Fibroblast of lung (primary cell): ENCODE results near the gene RUNX2.
"Not testable (repeated sequence)": the region's sequence is repeated elsewhere in the genome, so short reads cannot be mapped to it uniquely, and the experiment has no call there.

Experiments
- EZH2 ChIP-seq: IDR thresholded peaks from 2 replicates; pipeline ENCODE4 v1.5.1; 2012; ENCODE audit warnings: low read length, control low read depth, mild to moderate bottlenecking; ENCODE audit errors: missing control alignments
- TF ChIP-seq, protein P1 (sequence below), 2 donors: IDR thresholded peaks in 1 of 2; conservative IDR thresholded peaks in 1 of 2; 1 replicate in 1 of 2; 2 replicates in 1 of 2; pipeline ENCODE4 v1.5.1; 2011 to 2012; ENCODE audit warnings: low read length in 2 of 2, control low read depth in 1 of 2, inconsistent platforms in 1 of 2, low read depth in 1 of 2, mild to moderate bottlenecking in 1 of 2

DNA sequence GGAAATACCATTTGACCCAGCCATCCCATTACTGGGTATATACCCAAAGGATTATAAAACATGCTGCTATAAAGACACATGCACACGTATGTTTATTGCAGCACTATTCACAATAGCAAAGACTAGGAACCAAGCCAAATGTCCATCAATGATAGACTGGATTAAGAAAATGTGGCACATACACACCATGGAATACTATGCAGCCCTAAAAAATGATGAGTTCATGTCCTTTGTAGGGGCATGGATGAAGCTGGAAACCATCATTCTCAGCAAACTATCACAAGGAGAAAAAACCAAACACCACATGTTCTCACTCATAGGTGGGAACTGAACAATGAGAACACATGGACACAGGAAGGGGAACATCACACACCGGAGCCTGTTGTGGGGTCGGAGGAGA lies 41.4 kb upstream of the RUNX2 start:
- TF ChIP-seq, protein P1, sequence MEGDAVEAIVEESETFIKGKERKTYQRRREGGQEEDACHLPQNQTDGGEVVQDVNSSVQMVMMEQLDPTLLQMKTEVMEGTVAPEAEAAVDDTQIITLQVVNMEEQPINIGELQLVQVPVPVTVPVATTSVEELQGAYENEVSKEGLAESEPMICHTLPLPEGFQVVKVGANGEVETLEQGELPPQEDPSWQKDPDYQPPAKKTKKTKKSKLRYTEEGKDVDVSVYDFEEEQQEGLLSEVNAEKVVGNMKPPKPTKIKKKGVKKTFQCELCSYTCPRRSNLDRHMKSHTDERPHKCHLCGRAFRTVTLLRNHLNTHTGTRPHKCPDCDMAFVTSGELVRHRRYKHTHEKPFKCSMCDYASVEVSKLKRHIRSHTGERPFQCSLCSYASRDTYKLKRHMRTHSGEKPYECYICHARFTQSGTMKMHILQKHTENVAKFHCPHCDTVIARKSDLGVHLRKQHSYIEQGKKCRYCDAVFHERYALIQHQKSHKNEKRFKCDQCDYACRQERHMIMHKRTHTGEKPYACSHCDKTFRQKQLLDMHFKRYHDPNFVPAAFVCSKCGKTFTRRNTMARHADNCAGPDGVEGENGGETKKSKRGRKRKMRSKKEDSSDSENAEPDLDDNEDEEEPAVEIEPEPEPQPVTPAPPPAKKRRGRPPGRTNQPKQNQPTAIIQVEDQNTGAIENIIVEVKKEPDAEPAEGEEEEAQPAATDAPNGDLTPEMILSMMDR (conservative IDR thresholded peaks at IDR 0.05 in 1 of 2, IDR thresholded peaks at IDR 0.05 in 1 of 2; ENCODE audit: low read depth in 1 of 2, low read length in 2 of 2) = not testable (repeated sequence)
- not testable (repeated sequence) for TF ChIP-seq EZH2
